A549 (cell line): ENCODE measurements around the gene ALDH3B1.

Experiments
- CHD4 ChIP-seq: fragments of 200-600 bp; sonication (generic); IDR thresholded peaks from 2 replicates; pipeline ENCODE4 v1.6.1; 2016; ENCODE audit warnings: antibody characterized with exemption, mild to moderate bottlenecking, borderline replicate concordance
- CTCF ChIP-seq: fragments of >200 bp; sonication (Bioruptor Twin); formaldehyde crosslinking; IDR thresholded peaks from 3 replicates; pipeline ENCODE4 v1.5.1; 2016
- EP300 ChIP-seq, 2 experiments: fragments of >200 bp; sonication (Bioruptor Twin); formaldehyde crosslinking; IDR thresholded peaks; 2 replicates in 1 of 2; 3 replicates in 1 of 2; pipeline ENCODE4 v1.6.1; 2016 to 2017
- ESRRA ChIP-seq: fragments of 150-350 bp; IDR thresholded peaks from 2 replicates; pipeline ENCODE4 v1.6.1; 2014; ENCODE audit warnings: mild to moderate bottlenecking, low read length, borderline replicate concordance
- FOSL2 ChIP-seq, 2 experiments: fragments of 450-650 bp in 1 of 2; fragments of >200 bp in 1 of 2; sonication (Bioruptor Twin) in 1 of 2; formaldehyde crosslinking; IDR thresholded peaks; 2 replicates each; pipeline versions ENCODE4 v1.5.0 to v1.6.1; 2016 to 2020; ENCODE audit warnings: mild to moderate bottlenecking in 1 of 2, moderate library complexity in 1 of 2
- KDM5A ChIP-seq: fragments of 200-600 bp; sonication (generic); IDR thresholded peaks from 2 replicates; pipeline ENCODE4 v1.6.1; 2016; ENCODE audit warnings: antibody characterized with exemption, mild to moderate bottlenecking
- MAX ChIP-seq: IDR thresholded peaks from 2 replicates; pipeline ENCODE4 v1.6.1; 2012
- PHF8 ChIP-seq: fragments of 200-600 bp; sonication (generic); IDR thresholded peaks from 2 replicates; pipeline ENCODE4 v1.6.1; 2016; ENCODE audit warnings: low read depth, mild to moderate bottlenecking, antibody characterized with exemption, moderate library complexity, borderline replicate concordance
- POLR2A ChIP-seq: IDR thresholded peaks from 2 replicates; pipeline ENCODE4 v1.6.1; 2012; ENCODE audit warnings: mild to moderate bottlenecking, low read length
- POLR2AphosphoS2 ChIP-seq: conservative IDR thresholded peaks from 2 replicates; pipeline ENCODE4 v1.6.1; 2012; ENCODE audit warnings: low read length, improper control_type of control experiment, inconsistent platforms
- TP53 ChIP-seq: fragments of 250-450 bp; sonication (Bioruptor Pico); IDR thresholded peaks from 2 replicates; pipeline ENCODE4 v1.5.0; 2021; ENCODE audit warnings: mild to moderate bottlenecking, moderate library complexity
- USF2 ChIP-seq: fragments of 450-650 bp; IDR thresholded peaks from 2 replicates; pipeline ENCODE4 v1.6.1; 2014; ENCODE audit warnings: antibody characterized with exemption
- TF ChIP-seq, protein P1 (sequence below): fragments of 200-600 bp; sonication (generic); IDR thresholded peaks from 2 replicates; pipeline ENCODE4 v1.6.1; 2016; ENCODE audit warnings: antibody characterized with exemption, mild to moderate bottlenecking, moderate library complexity

GRCh38 chr11:68015467-68015866 is 5.3 kb downstream of the ALDH3B1 start:
- TF ChIP-seq PHF8 (no peak), CTCF (no peak), CHD4 (no peak), EP300 (IDR thresholded peaks at IDR 0.05) (no peak), POLR2AphosphoS2 (no peak), POLR2A (no peak), FOSL2 (IDR thresholded peaks at IDR 0.05) (no peak), FOSL2 (CRISPR knock-in tag; IDR thresholded peaks at IDR 0.05) (no peak), ESRRA (no peak), KDM5A (no peak), USF2 (no peak), TP53 (CRISPR knock-in tag) (no peak), MAX (no peak)
- TF ChIP-seq, protein P1, sequence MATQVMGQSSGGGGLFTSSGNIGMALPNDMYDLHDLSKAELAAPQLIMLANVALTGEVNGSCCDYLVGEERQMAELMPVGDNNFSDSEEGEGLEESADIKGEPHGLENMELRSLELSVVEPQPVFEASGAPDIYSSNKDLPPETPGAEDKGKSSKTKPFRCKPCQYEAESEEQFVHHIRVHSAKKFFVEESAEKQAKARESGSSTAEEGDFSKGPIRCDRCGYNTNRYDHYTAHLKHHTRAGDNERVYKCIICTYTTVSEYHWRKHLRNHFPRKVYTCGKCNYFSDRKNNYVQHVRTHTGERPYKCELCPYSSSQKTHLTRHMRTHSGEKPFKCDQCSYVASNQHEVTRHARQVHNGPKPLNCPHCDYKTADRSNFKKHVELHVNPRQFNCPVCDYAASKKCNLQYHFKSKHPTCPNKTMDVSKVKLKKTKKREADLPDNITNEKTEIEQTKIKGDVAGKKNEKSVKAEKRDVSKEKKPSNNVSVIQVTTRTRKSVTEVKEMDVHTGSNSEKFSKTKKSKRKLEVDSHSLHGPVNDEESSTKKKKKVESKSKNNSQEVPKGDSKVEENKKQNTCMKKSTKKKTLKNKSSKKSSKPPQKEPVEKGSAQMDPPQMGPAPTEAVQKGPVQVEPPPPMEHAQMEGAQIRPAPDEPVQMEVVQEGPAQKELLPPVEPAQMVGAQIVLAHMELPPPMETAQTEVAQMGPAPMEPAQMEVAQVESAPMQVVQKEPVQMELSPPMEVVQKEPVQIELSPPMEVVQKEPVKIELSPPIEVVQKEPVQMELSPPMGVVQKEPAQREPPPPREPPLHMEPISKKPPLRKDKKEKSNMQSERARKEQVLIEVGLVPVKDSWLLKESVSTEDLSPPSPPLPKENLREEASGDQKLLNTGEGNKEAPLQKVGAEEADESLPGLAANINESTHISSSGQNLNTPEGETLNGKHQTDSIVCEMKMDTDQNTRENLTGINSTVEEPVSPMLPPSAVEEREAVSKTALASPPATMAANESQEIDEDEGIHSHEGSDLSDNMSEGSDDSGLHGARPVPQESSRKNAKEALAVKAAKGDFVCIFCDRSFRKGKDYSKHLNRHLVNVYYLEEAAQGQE: no peak
